ENCODE data around the gene JHY. TPM values are rescaled to one million over a fixed set of nuclear protein-coding genes. Genes with fewer than 3 reads are reported as not detected.

JHY gene
- polyA plus RNA-seq, 1 of the 3 experiments (the other 2 are of a cell fraction), result 2.9 TPM

- TF ChIP-seq MXI1 (IDR thresholded peaks at IDR 0.05; ENCODE audit: low read depth, low read length) (no peak), ELF1 (IDR thresholded peaks at IDR 0.05) (no peak), IRF3 (IDR thresholded peaks at IDR 0.05; ENCODE audit: low read depth, low read length) (no peak), RAD21 (IDR thresholded peaks at IDR 0.05; ENCODE audit: low read length) (no peak), JUND (IDR thresholded peaks at IDR 0.05) (no peak), RFX5 (IDR thresholded peaks at IDR 0.05; ENCODE audit: low read length) (no peak), FOXM1 (IDR thresholded peaks at IDR 0.05; ENCODE audit: low read depth) (no peak), TAF1 (IDR thresholded peaks at IDR 0.05; ENCODE audit: borderline replicate concordance, low read depth, low read length) (no peak), REST (IDR thresholded peaks at IDR 0.05; ENCODE audit: low read depth, low read length) (no peak), NFIC (IDR thresholded peaks at IDR 0.05; ENCODE audit: borderline replicate concordance) (no peak), EZH2phosphoT487 (IDR thresholded peaks at IDR 0.05; ENCODE audit: borderline replicate concordance, low read depth) (no peak), USF2 (IDR thresholded peaks at IDR 0.05; ENCODE audit: borderline replicate concordance, low read depth, low read length) (no peak)
- Histone ChIP-seq H3K9me2 (no peaks in the 10 kb centered on the region), H3K27me3 (ENCODE audit: insufficient read depth) (no peaks in the 10 kb centered on the region), H3K4me3 (ENCODE audit: low read depth in 2 of 2, low read length in 1 of 2) (no peak overlapping the region), H3K27ac (ENCODE audit: low read depth in 2 of 2, low read length in 1 of 2) (no peak overlapping the region), H3F3A (replicated peaks; ENCODE audit: insufficient read depth) (peaks cover 11% of the 10 kb centered on the region), H3K79me2 (ENCODE audit: insufficient read depth) (peaks cover 10% of the 10 kb centered on the region; the same call in 1 of the 2 replicates), H2AFZ (ENCODE audit: low read depth) (no peak overlapping the region), H3K4me2 (no peak overlapping the region), H3K4me1 (ENCODE audit: control insufficient read depth in 1 of 2, insufficient read depth in 2 of 2, low read depth in 1 of 2, low read length in 1 of 2) (no peaks in the 10 kb centered on the region; a peak in 1 of 4 replicates), H3K36me3 (replicated peaks in 1 of 2; ENCODE audit: control insufficient read depth in 1 of 2, insufficient read depth in 2 of 2, low read length in 1 of 2) (peaks cover 4 to 15% of the 10 kb centered on the region in 2 experiments), H4K20me1 (ENCODE audit: insufficient read depth) (no peaks in the 10 kb centered on the region), H3K9ac (no peak overlapping the region), H3K9me3 (no peaks in the 10 kb centered on the region)
- ChIA-PET POLR2A (no interaction called here), CTCF (interaction anchor here (0.9 to 2.2 kb wide), 2 partner anchors 126 to 128 kb away, joined by 3 to 7 read pairs; no protein-coding TSS in a partner anchor)
- no peak for DNase-seq
- WGBS (ENCODE audit: low lambda C conversion rate), result 98% methylated on average over 2 of the region's 2 CpGs
Observed at GRCh38 chr11:122895563-122895962, 13.0 kb downstream of the JHY start.

Measured in SK-N-SH (cell line).